Left kidney (tissue), 8 donors: ENCODE measurements around the gene TERT. TPM values are rescaled to one million over a fixed set of nuclear protein-coding genes. Genes with fewer than 3 reads are reported as not detected.
"Not testable (repeated sequence)": the region's sequence is repeated elsewhere in the genome, so short reads cannot be mapped to it uniquely, and the experiment has no call there.

Experiments
- DNase-seq: peaks from one replicate; pipeline ENCODE4 v3.0.0-alpha.2; 2013
- long read RNA-seq, 8 donors: transcript quantifications; one replicate each; lab custom pipeline, GENCODE V29; 2026
- polyA plus RNA-seq: library from polyadenylated mRNA; unstranded; fragments of 120-200 nt; gene quantifications from one replicate; pipeline ENCODE4 v1.2.1, GENCODE V29; 2013; ENCODE audit not compliant: insufficient read length

Gene TERT
- 0.33 TPM for polyA plus RNA-seq
- long read RNA-seq, donor 1, result 0 reads
- long read RNA-seq, donor 2, result 0 reads
- long read RNA-seq, donor 3, result 0 reads
- long read RNA-seq, donor 4, result 0 reads
- long read RNA-seq, donor 5, result 0 reads
- long read RNA-seq, donor 6, result 0 reads
- long read RNA-seq, donor 7, result 0 reads
- long read RNA-seq, donor 8, result 0 reads

DNA sequence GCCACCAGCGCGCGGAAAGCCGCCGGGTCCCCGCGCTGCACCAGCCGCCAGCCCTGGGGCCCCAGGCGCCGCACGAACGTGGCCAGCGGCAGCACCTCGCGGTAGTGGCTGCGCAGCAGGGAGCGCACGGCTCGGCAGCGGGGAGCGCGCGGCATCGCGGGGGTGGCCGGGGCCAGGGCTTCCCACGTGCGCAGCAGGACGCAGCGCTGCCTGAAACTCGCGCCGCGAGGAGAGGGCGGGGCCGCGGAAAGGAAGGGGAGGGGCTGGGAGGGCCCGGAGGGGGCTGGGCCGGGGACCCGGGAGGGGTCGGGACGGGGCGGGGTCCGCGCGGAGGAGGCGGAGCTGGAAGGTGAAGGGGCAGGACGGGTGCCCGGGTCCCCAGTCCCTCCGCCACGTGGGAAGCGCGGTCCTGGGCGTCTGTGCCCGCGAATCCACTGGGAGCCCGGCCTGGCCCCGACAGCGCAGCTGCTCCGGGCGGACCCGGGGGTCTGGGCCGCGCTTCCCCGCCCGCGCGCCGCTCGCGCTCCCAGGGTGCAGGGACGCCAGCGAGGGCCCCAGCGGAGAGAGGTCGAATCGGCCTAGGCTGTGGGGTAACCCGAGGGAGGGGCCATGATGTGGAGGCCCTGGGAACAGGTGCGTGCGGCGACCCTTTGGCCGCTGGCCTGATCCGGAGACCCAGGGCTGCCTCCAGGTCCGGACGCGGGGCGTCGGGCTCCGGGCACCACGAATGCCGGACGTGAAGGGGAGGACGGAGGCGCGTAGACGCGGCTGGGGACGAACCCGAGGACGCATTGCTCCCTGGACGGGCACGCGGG, at the start of gene TERT:
TSS of gene TERT (minus strand) at position 234 of the 815 bp plus-strand sequence. CDS start at position 155, 79 bp downstream.
- no peak for DNase-seq

- DNase-seq, result no peak
These were observed 49.3 kb upstream of the TERT start for GRCh38 chr5:1343931-1344901.

DNA sequence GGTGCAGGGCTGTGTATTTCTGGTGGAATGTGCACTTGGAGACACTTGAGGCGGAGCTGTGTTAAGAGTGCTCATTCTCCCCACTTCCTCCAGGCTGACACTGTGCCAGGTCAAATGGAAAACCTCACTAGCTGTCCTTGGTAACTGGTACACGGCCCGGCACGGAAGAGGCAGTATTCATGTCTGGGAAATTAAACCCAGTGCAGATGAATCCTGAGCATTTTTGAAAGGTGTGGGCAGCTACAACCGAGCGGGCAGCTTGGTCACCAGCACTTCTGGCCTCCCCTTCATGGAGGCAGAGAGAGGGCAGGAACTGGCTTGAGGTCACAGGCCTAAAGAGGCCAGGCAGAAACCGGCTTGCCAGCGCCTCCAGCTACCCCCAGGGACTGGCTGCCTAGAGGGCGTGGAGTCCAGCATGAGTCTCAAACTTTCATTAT, 48.5 kb upstream of the TERT start:
- DNase-seq, result no peak

DNA sequence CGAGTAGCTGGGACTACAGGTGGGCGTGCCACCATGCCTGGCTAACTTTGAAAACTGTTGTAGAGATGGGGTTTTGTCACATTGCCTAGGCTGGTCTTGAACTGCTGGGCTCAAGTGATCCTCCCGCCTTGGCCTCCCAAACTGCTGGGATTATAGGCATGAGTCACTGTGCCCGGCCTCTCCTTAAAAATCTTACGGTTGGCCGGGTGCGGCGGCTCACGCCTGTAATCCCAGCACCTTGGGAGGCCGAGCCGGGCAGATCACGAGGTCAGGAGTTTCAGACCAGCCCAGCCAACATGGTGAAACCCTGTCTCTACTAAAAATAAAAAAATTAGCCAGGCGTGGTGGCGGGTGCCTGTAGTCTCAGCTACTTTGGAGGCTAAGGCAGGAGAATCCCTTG, 47.8 kb upstream of the TERT start:
- DNase-seq, result not testable (repeated sequence)

DNA sequence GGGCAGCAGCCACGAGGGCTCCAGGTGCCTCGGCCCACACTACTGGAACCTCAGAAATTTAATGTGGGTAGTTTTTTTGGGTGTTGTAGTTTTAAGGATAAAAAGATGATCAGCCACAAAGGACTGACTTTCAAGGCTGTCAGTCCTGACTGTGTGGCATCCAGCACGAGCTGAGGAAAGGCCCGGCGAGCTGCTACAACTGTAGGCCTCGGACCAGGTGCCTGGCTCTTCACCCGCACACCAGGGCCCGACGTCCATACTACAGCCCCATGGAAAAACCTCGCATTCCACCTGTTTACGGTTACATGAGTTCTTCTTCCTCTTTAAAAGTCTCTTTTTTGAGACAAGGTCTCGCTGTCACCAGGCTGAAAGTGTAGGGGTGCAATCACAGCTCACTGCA, 47.4 kb upstream of the TERT start:
- no peak for DNase-seq

- DNase-seq, result no peak
These were observed 47.0 kb upstream of the TERT start for GRCh38 chr5:1341863-1342262.

DNA sequence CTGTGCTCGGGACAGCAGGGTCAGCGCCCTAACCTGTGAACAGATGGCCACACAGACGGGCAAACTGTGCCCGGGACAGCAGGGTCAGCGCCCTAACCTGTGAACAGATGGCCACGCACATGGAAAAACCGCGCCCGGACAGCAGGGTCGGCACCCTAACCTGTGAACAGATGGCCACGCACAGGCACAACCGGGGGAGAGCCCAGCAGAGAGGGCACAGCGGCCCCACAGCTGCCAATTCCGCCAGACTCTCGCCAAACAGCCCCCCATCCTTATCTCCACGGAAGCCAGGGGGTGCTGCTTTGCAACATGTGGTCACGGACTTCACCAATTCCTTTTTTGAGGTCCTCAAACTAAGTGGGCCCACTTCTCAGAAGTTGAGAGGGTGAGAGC, 44.9 kb upstream of the TERT start:
- not testable (repeated sequence) for DNase-seq

DNA sequence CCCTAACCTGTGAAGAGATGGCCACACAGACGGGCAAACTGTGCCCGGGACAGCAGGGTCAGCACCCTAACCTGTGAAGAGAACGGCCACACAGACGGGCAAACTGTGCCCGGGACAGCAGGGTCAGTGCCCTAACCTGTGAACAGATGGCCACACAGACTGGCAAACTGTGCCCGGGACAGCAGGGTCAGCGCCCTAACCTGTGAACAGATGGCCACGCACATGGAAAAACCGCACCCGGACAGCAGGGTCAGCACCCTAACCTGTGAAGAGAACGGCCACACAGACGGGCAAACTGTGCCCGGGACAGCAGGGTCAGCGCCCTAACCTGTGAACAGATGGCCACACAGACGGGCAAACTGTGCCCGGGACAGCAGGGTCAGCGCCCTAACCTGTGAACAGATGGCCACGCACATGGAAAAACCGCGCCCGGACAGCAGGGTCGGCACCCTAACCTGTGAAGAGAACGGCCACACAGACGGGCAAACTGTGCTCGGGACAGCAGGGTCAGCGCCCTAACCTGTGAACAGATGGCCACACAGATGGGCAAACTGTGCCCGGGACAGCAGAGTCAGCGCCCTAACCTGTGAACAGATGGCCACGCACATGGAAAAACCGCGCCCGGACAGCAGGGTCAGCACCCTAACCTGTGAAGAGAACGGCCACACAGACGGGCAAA, 44.4 kb upstream of the TERT start:
- not testable (repeated sequence) for DNase-seq

GRCh38 chr5:1338506-1339070, 43.7 kb upstream of the TERT start:
- no peak for DNase-seq

- no peak for DNase-seq
These were observed 43.3 kb upstream of the TERT start for GRCh38 chr5:1338196-1338490.

- no peak for DNase-seq
These were observed 42.8 kb upstream of the TERT start for GRCh38 chr5:1337489-1338195.

DNA sequence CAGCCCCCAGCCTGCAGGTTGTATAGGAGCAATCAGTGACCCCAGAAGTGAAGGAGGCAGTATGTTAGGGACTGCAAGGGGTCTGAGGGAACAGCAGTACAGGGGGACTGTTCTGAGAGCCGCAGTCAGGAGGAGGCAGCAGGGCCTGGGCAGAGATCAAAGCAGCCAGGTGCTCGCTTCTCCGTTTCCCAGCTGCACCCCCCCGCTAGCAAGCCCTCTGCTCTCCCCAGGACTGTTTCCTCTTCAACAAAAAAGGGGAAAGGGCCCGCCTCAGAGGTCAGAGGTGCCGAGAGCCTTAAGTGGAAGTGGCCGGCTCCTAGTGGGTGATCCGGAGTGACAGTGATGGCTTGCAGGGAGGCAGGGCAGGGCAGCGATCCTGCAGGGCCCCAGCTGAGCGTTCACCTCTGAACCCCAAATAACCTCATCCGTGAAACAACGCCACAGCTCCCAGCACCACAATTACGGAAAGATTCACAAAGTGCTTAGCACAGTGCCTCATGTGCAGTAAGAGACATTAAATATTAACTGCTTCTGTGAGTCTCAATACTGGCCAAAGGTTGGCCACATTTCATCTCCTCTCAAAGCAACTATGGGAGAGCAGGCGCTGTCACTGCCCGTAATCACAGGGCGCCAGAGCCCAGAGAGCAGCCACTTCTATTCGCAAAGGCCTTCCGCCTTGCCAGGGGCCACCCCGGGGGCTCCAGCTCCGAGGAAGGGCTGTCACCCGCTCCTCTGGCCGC, 42.1 kb upstream of the TERT start:
- no peak for DNase-seq

- DNase-seq, result no peak
These were observed 41.3 kb upstream of the TERT start for GRCh38 chr5:1336106-1336561.

DNA sequence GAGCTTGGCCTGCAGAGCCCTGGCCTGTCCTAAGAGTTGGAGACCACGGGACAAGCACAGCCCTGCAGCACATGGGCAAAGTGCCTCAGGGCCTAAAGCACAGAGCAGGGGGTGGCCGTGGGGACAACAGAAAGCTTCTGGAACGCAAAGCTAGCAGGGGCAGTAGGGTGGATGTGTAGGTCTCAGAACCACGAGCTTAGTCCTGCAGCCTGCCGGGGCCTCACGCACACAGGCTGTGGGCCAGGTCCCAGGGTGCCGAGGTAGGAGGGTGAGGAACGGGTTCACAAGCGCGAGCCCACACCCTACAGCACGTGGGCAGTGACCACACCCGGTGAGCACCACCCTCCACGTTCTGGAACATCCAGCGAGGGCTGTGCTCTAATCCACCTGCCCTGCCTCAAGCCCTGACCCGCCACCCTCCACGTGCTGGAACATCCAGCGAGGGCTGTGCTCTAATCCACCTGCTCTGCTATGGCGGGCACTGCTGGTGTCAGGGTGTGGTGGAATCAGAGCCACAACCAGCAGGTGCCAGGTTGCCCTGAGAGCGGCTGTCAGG, 40.8 kb upstream of the TERT start:
- no peak for DNase-seq

DNA sequence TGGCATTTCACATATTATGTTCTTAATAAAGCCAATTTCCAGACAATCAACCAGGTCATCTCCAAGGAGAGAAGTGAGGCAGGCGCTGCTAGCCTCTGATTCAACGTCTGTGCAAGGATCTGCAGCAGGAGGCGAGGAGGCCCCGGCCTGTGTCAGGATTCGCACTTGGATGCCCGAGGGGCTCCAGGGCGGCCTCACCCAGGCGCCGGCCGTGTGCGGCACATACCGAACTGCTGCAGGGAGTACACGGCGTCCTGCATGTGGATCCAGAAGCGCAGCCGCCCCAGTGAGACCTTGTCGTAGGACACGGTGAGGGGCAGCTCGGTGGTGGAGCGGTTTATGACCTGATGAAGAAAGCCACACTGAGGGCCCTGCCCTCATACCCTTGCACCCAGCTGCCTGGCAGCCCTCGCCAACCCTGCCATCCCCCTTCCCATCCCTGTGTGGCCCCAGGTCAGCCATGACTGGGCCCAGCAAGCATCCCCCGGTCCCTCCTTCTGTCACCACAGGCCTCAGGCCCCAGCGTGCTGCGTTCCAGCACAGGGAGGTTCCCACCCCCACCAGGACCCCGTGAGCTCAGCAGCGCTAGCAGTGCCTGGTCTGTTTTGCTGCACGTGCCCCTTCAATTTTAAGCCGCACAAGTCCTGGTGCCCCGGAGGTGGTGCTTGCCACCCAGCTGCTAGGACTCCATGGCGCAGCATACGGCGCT, 40.1 kb upstream of the TERT start:
- DNase-seq, result no peak

GRCh38 chr5:1333986-1334385, 39.1 kb upstream of the TERT start:
- DNase-seq, result no peak

GRCh38 chr5:1333286-1333685, 38.4 kb upstream of the TERT start:
- not testable (repeated sequence) for DNase-seq

DNA sequence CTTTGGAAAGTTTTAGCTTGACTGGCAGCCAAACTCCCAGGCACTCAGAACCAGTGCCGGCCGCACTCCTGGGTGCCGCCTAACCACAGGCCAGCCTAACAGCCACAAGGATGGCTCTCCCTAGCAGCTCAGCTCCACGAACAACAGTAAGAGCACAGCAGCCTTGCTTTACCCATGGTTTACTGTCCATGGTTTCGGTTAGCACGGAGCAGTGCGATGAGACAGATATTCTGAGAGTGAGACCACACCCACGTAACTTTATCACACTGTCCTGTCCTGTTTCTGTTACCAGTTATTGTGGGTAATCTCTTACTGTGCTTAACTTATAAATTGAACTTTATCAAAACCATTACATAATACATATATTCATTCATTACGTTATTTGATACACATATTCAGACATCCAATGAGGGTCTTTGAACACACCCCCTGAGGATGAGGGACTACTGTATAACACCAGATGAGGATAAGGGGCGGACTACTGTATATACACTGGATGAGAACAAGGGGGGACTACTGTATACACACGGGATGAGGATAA, 37.7 kb upstream of the TERT start:
- DNase-seq, result no peak

DNA sequence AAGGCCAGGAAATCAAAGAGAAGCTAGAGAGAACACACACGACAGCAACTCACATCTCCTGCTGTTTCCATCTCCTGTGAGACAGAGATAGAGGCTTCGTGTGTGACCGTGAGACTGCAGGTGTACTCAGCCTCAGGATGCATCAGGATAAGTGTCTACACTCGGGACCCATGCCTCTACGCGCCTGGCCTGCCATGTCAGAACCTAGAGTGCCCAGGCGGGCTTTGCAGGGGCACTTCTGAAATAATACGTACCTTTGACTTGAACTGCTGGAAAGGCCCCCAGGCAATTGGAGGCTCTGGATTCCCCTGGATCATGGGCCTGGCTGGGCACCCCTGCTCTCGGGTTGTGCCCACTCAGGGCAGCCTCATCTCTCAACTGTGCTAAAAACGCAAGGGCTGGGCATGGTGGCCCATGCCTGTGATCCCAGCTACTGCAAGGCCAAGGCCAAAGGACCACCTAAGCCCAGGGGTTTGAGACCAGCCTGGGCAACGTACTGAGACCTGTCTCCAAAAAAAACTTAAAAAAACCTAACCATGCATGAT, 37.1 kb upstream of the TERT start:
- DNase-seq, result no peak
